Measurements from ENCODE around the gene GARIN6. TPM values are rescaled to one million over a fixed set of nuclear protein-coding genes. Genes with fewer than 3 reads are reported as not detected.
"Not testable (repeated sequence)": the region's sequence is repeated elsewhere in the genome, so short reads cannot be mapped to it uniquely, and the experiment has no call there.

Gene GARIN6
- not detected for polyA plus RNA-seq

- Histone ChIP-seq H3K27me3 (ENCODE audit: control insufficient read depth in 1 of 2, insufficient read depth in 2 of 2, low read length in 2 of 2) (no peaks in the 10 kb centered on the region), H3K4me3 (ENCODE audit: low read depth in 1 of 2, low read length in 2 of 2) (no peak within 1 kb of the TSS), H3K9me3 (ENCODE audit: control insufficient read depth in 2 of 2, insufficient read depth in 1 of 2, low read depth in 1 of 2, low read length in 1 of 2) (no peaks in the 10 kb centered on the region), H3K36me3 (ENCODE audit: control insufficient read depth in 2 of 2, insufficient read depth in 2 of 2, low read length in 1 of 2) (no peaks in the 10 kb centered on the region), H3K27ac (ENCODE audit: low read depth in 2 of 2, low read length in 1 of 2) (no peak within 1 kb of the TSS), H3K4me1 (ENCODE audit: control insufficient read depth in 2 of 2, insufficient read depth in 2 of 2, low read length in 1 of 2) (no peaks in the 10 kb centered on the region)
- 89 to 94% methylated on average over 4 of the region's 4 CpGs for WGBS, 2 donors
Observed at GRCh38 chr12:99647453-99647852, at the start of gene GARIN6. Gene GARIN6 (plus strand): TSS chr12:99647753. CDS start chr12:99648175, 422 bp downstream.

DNA sequence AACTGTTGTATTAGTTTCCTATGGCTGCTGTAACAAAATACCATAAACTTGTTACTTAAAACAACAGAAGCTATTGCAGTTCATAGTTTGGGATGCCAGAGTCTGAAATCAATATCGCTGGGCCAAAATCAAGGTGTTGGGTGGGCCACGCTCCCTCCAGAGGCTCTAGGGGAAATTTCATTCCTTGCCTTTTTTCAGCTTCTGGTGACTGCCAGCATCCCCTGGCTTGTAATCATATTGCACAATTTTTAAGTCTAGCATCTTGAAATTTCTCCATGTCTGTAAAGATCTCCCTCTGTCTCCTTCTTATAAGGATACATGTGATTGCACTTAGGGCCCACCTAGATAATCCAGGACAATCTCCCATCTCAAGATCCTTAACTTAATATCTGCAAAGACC lies 48.8 kb upstream of the GARIN6 start:
- WGBS, 2 donors: 91 to 95% methylated on average over 2 of the region's 2 CpGs
- H3K9me3 ChIP-seq (ENCODE audit: control insufficient read depth in 2 of 2, insufficient read depth in 1 of 2, low read depth in 1 of 2, low read length in 1 of 2): no peaks in the 10 kb centered on the region
- H3K36me3 ChIP-seq (ENCODE audit: control insufficient read depth in 2 of 2, insufficient read depth in 2 of 2, low read length in 1 of 2): no peaks in the 10 kb centered on the region
- no peaks in the 10 kb centered on the region for H3K27me3 ChIP-seq (ENCODE audit: control insufficient read depth in 1 of 2, insufficient read depth in 2 of 2, low read length in 2 of 2)
- no peak overlapping the region for H3K27ac ChIP-seq (ENCODE audit: low read depth in 2 of 2, low read length in 1 of 2)
- no peaks in the 10 kb centered on the region for H3K4me1 ChIP-seq (ENCODE audit: control insufficient read depth in 2 of 2, insufficient read depth in 2 of 2, low read length in 1 of 2)
- no peak overlapping the region for H3K4me3 ChIP-seq (ENCODE audit: low read depth in 1 of 2, low read length in 2 of 2)

GRCh38 chr12:99600388-99600787 lies 47.2 kb upstream of the GARIN6 start:
- H3K9me3 ChIP-seq (ENCODE audit: control insufficient read depth in 2 of 2, insufficient read depth in 1 of 2, low read depth in 1 of 2, low read length in 1 of 2): no peaks in the 10 kb centered on the region
- WGBS, 2 donors: 51 to 53% methylated on average over 5 of the region's 5 CpGs
- no peaks in the 10 kb centered on the region for H3K36me3 ChIP-seq (ENCODE audit: control insufficient read depth in 2 of 2, insufficient read depth in 2 of 2, low read length in 1 of 2)
- H3K4me1 ChIP-seq (ENCODE audit: control insufficient read depth in 2 of 2, insufficient read depth in 2 of 2, low read length in 1 of 2): no peaks in the 10 kb centered on the region
- no peak overlapping the region for H3K4me3 ChIP-seq (ENCODE audit: low read depth in 1 of 2, low read length in 2 of 2)
- H3K27ac ChIP-seq (ENCODE audit: low read depth in 2 of 2, low read length in 1 of 2): no peak overlapping the region
- H3K27me3 ChIP-seq (ENCODE audit: control insufficient read depth in 1 of 2, insufficient read depth in 2 of 2, low read length in 2 of 2): no peaks in the 10 kb centered on the region

DNA sequence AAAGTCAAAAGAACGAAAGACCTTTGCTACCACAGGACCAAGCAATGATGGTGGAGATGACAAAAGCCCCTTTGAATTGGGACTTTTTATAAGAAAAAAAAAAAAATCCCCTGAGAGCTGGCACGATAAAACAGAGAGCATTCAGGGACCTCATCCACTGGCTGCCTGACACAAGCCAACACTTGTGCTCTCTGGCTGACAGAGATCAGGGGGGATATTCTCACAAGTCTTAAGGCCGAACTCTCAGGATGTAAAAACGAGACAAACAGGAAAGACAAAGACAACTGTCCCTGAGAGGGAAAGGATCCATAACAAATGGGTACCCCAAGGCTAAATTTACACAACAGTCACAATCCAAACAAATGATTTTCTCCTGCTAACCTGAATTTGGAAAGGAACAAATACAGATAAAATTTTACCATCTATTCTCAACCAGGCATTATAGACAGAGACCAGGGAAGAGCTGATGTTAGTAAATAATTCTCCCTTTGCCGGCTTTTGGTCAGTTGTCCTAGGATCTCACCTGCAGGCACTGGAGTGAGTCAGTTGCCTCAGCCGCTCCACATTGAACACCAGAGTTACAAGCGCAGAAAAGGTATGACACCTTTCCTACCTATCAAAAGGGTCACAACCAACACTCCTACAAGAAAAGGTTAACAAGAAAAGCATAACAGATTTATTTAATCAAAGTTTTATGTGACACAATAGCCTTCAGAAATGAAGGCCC lies 37.9 kb upstream of the GARIN6 start:
- no peaks in the 10 kb centered on the region for H3K9me3 ChIP-seq (ENCODE audit: control insufficient read depth in 2 of 2, insufficient read depth in 1 of 2, low read depth in 1 of 2, low read length in 1 of 2)
- no peak overlapping the region for H3K4me3 ChIP-seq (ENCODE audit: low read depth in 1 of 2, low read length in 2 of 2)
- no peak overlapping the region for H3K27ac ChIP-seq (ENCODE audit: low read depth in 2 of 2, low read length in 1 of 2)
- H3K36me3 ChIP-seq (ENCODE audit: control insufficient read depth in 2 of 2, insufficient read depth in 2 of 2, low read length in 1 of 2): no peaks in the 10 kb centered on the region
- peaks cover 0 to 3% of the 10 kb centered on the region in 2 donors for H3K4me1 ChIP-seq (ENCODE audit: control insufficient read depth in 2 of 2, insufficient read depth in 2 of 2, low read length in 1 of 2)
- 55 to 57% methylated on average over 7 of the region's 7 CpGs for WGBS, 2 donors
- no peaks in the 10 kb centered on the region for H3K27me3 ChIP-seq (ENCODE audit: control insufficient read depth in 1 of 2, insufficient read depth in 2 of 2, low read length in 2 of 2)

GRCh38 chr12:99611117-99611516 lies 36.4 kb upstream of the GARIN6 start:
- Histone ChIP-seq H3K27ac (ENCODE audit: low read depth in 2 of 2, low read length in 1 of 2) (no peak overlapping the region), H3K4me1 (ENCODE audit: control insufficient read depth in 2 of 2, insufficient read depth in 2 of 2, low read length in 1 of 2) (peaks cover 0 to 3% of the 10 kb centered on the region in 2 donors)
- WGBS, 2 donors: 62% methylated on average over 3 of the region's 3 CpGs

GRCh38 chr12:99611599-99611998 lies 36.0 kb upstream of the GARIN6 start:
- H3K4me3 ChIP-seq (ENCODE audit: low read depth in 1 of 2, low read length in 2 of 2): no peak overlapping the region
- H3K9me3 ChIP-seq (ENCODE audit: control insufficient read depth in 2 of 2, insufficient read depth in 1 of 2, low read depth in 1 of 2, low read length in 1 of 2): no peaks in the 10 kb centered on the region
- peaks cover 0 to 3% of the 10 kb centered on the region in 2 donors for H3K4me1 ChIP-seq (ENCODE audit: control insufficient read depth in 2 of 2, insufficient read depth in 2 of 2, low read length in 1 of 2)
- 87% methylated on average over 3 of the region's 3 CpGs for WGBS, 2 donors
- H3K27me3 ChIP-seq (ENCODE audit: control insufficient read depth in 1 of 2, insufficient read depth in 2 of 2, low read length in 2 of 2): no peaks in the 10 kb centered on the region
- H3K36me3 ChIP-seq (ENCODE audit: control insufficient read depth in 2 of 2, insufficient read depth in 2 of 2, low read length in 1 of 2): no peaks in the 10 kb centered on the region
- H3K27ac ChIP-seq (ENCODE audit: low read depth in 2 of 2, low read length in 1 of 2): no peak overlapping the region

More at GRCh38 chr12:99611117-99611516, 36.4 kb upstream of the GARIN6 start:
- H3K36me3 ChIP-seq (ENCODE audit: control insufficient read depth in 2 of 2, insufficient read depth in 2 of 2, low read length in 1 of 2): no peaks in the 10 kb centered on the region
- no peak overlapping the region for H3K4me3 ChIP-seq (ENCODE audit: low read depth in 1 of 2, low read length in 2 of 2)
- H3K27me3 ChIP-seq (ENCODE audit: control insufficient read depth in 1 of 2, insufficient read depth in 2 of 2, low read length in 2 of 2): no peaks in the 10 kb centered on the region
- no peaks in the 10 kb centered on the region for H3K9me3 ChIP-seq (ENCODE audit: control insufficient read depth in 2 of 2, insufficient read depth in 1 of 2, low read depth in 1 of 2, low read length in 1 of 2)

- 87% methylated on average over 4 of the region's 4 CpGs for WGBS, 2 donors
- no peak overlapping the region for H3K4me3 ChIP-seq (ENCODE audit: low read depth in 1 of 2, low read length in 2 of 2)
- no peaks in the 10 kb centered on the region for H3K4me1 ChIP-seq (ENCODE audit: control insufficient read depth in 2 of 2, insufficient read depth in 2 of 2, low read length in 1 of 2)
- no peak overlapping the region for H3K27ac ChIP-seq (ENCODE audit: low read depth in 2 of 2, low read length in 1 of 2)
- H3K36me3 ChIP-seq (ENCODE audit: control insufficient read depth in 2 of 2, insufficient read depth in 2 of 2, low read length in 1 of 2): no peaks in the 10 kb centered on the region
- peaks cover 0 to 11% of the 10 kb centered on the region in 2 donors for H3K9me3 ChIP-seq (ENCODE audit: control insufficient read depth in 2 of 2, insufficient read depth in 1 of 2, low read depth in 1 of 2, low read length in 1 of 2)
- no peaks in the 10 kb centered on the region for H3K27me3 ChIP-seq (ENCODE audit: control insufficient read depth in 1 of 2, insufficient read depth in 2 of 2, low read length in 2 of 2)
Observed at GRCh38 chr12:99618657-99619056, 28.9 kb upstream of the GARIN6 start.

DNA sequence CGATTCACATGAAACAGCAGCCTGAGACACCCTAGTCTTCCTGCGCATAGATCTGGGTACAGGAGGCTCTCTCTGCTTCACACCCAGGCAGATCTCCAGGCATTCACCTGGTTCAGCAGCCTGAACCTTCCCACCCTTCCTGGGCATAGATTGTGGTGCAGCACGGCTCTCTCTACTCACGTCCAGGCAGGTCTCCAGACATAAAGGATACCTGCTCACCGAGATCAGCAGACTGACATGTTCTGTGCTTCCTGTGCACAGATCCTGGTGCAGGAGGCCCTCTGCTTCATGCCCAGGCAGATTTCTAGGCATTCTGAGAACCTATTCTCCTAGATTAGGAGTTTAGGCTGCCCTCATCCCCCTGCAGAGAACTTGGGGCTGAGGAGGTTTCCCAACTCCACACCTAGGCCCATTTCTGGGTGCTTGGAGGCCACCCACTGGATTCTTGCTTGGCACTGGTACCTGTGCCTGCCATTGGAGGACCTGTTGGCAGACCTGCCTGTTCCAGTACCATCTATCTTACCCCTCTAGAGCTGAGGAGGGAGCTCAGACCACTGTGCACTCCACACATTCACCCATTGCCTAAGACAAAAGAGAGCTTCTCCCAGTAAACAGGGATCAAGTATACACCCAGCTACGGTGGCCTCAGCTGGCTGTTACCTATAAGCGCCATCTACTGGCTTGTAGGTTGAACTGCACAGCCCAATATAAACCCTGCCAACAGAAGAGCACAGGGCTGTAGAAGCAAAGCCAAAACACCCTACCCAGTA lies 28.0 kb upstream of the GARIN6 start:
- no peak overlapping the region for H3K4me3 ChIP-seq (ENCODE audit: low read depth in 1 of 2, low read length in 2 of 2)
- H3K27me3 ChIP-seq (ENCODE audit: control insufficient read depth in 1 of 2, insufficient read depth in 2 of 2, low read length in 2 of 2): no peaks in the 10 kb centered on the region
- 54 to 66% methylated on average over 7 of the region's 7 CpGs for WGBS, 2 donors
- no peaks in the 10 kb centered on the region for H3K36me3 ChIP-seq (ENCODE audit: control insufficient read depth in 2 of 2, insufficient read depth in 2 of 2, low read length in 1 of 2)
- peaks cover 0 to 11% of the 10 kb centered on the region in 2 donors for H3K9me3 ChIP-seq (ENCODE audit: control insufficient read depth in 2 of 2, insufficient read depth in 1 of 2, low read depth in 1 of 2, low read length in 1 of 2)
- no peaks in the 10 kb centered on the region for H3K4me1 ChIP-seq (ENCODE audit: control insufficient read depth in 2 of 2, insufficient read depth in 2 of 2, low read length in 1 of 2)
- H3K27ac ChIP-seq (ENCODE audit: low read depth in 2 of 2, low read length in 1 of 2): no peak overlapping the region

DNA sequence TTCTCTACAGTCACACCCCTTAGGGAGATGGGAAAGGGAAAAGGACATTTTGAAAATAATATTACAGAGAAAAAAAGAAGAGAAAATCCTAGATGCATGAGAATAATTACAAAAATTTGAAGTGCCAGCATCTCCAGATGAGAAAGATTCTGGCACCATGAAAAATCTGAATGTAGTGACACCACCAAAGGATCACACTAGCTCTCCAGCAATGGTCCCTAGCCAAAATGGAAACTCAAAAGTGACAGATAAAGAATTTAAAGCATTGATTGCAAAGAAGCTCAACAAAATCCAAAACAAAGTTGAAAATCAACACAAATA lies 27.4 kb upstream of the GARIN6 start:
- H3K4me1 ChIP-seq (ENCODE audit: control insufficient read depth in 2 of 2, insufficient read depth in 2 of 2, low read length in 1 of 2): no peaks in the 10 kb centered on the region
- H3K36me3 ChIP-seq (ENCODE audit: control insufficient read depth in 2 of 2, insufficient read depth in 2 of 2, low read length in 1 of 2): no peaks in the 10 kb centered on the region
- no peak overlapping the region for H3K4me3 ChIP-seq (ENCODE audit: low read depth in 1 of 2, low read length in 2 of 2)
- H3K9me3 ChIP-seq (ENCODE audit: control insufficient read depth in 2 of 2, insufficient read depth in 1 of 2, low read depth in 1 of 2, low read length in 1 of 2): peaks cover 0 to 11% of the 10 kb centered on the region in 2 donors
- H3K27me3 ChIP-seq (ENCODE audit: control insufficient read depth in 1 of 2, insufficient read depth in 2 of 2, low read length in 2 of 2): no peaks in the 10 kb centered on the region
- no peak overlapping the region for H3K27ac ChIP-seq (ENCODE audit: low read depth in 2 of 2, low read length in 1 of 2)

DNA sequence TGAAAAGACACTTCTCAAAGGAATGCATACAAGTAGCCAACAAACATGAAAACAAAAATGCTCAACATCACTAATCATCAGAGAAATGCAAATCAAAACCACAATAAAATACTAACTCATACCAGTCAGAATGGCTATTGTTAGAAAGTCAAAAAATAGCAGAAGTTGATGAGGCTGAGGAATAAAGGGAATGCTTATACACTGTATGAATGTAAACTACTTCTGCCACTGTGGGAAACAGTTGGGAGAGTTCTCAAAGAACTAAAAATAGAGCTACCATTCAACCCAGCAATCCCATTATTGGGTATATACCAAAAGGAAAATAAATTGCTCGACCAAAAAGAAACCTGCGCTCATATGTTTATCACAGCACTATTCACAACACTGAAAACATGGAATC lies 23.0 kb upstream of the GARIN6 start:
- not testable (repeated sequence) for H3K36me3 ChIP-seq (ENCODE audit: control insufficient read depth in 2 of 2, insufficient read depth in 2 of 2, low read length in 1 of 2); H3K27ac ChIP-seq (ENCODE audit: low read depth in 2 of 2, low read length in 1 of 2); H3K27me3 ChIP-seq (ENCODE audit: control insufficient read depth in 1 of 2, insufficient read depth in 2 of 2, low read length in 2 of 2); H3K9me3 ChIP-seq (ENCODE audit: control insufficient read depth in 2 of 2, insufficient read depth in 1 of 2, low read depth in 1 of 2, low read length in 1 of 2); H3K4me3 ChIP-seq (ENCODE audit: low read depth in 1 of 2, low read length in 2 of 2); H3K4me1 ChIP-seq (ENCODE audit: control insufficient read depth in 2 of 2, insufficient read depth in 2 of 2, low read length in 1 of 2)
- 82 to 92% methylated on average over 2 of the region's 2 CpGs for WGBS, 2 donors

Data from esophagus (tissue), 2 donors.